ENCODE results near the gene ZMAT5. TPM values are rescaled to one million over a fixed set of nuclear protein-coding genes. Genes with fewer than 3 reads are reported as not detected.
A peak's percentile ranks its signal among the peaks of the same experiment; 100 is the strongest.

The ZMAT5 gene
- total and polyA plus RNA-seq, 2 donors from 2014 or later: 21.3 to 47.7 TPM

GRCh38 chr22:29782061-29782845, 15.4 kb upstream of the ZMAT5 start:
- Histone ChIP-seq H3K9ac (ENCODE audit: low read length in 3 of 3) (no peak overlapping the region), H3K4me1 (ENCODE audit: control insufficient read depth in 2 of 3, insufficient read depth in 2 of 3, low read depth in 1 of 3, low read length in 3 of 3) (peaks cover 0 to 7% (median 0%) of the 10 kb centered on the region in 3 donors), H3K36me3 (ENCODE audit: control insufficient read depth in 2 of 3, insufficient read depth in 3 of 3, low read length in 3 of 3) (no peaks in the 10 kb centered on the region), H3K27ac (ENCODE audit: low read depth in 2 of 2, low read length in 2 of 2) (no peak overlapping the region), H3K9me3 (ENCODE audit: control insufficient read depth in 2 of 3, insufficient read depth in 1 of 3, low read length in 3 of 3) (no peaks in the 10 kb centered on the region), H3K4me3 (ENCODE audit: low read length in 3 of 3) (no peak overlapping the region), H3K27me3 (ENCODE audit: control insufficient read depth, insufficient read depth, low read length) (no peaks in the 10 kb centered on the region)
- DNase-seq (no peak), FAIRE-seq (no peak)
- intact Hi-C loops (cut with DNase I): no loop called here
- TF ChIP-seq, protein P1, sequence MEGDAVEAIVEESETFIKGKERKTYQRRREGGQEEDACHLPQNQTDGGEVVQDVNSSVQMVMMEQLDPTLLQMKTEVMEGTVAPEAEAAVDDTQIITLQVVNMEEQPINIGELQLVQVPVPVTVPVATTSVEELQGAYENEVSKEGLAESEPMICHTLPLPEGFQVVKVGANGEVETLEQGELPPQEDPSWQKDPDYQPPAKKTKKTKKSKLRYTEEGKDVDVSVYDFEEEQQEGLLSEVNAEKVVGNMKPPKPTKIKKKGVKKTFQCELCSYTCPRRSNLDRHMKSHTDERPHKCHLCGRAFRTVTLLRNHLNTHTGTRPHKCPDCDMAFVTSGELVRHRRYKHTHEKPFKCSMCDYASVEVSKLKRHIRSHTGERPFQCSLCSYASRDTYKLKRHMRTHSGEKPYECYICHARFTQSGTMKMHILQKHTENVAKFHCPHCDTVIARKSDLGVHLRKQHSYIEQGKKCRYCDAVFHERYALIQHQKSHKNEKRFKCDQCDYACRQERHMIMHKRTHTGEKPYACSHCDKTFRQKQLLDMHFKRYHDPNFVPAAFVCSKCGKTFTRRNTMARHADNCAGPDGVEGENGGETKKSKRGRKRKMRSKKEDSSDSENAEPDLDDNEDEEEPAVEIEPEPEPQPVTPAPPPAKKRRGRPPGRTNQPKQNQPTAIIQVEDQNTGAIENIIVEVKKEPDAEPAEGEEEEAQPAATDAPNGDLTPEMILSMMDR (IDR thresholded peaks at IDR 0.05; ENCODE audit: borderline replicate concordance, extremely low read depth, insufficient read depth): no peak

DNA sequence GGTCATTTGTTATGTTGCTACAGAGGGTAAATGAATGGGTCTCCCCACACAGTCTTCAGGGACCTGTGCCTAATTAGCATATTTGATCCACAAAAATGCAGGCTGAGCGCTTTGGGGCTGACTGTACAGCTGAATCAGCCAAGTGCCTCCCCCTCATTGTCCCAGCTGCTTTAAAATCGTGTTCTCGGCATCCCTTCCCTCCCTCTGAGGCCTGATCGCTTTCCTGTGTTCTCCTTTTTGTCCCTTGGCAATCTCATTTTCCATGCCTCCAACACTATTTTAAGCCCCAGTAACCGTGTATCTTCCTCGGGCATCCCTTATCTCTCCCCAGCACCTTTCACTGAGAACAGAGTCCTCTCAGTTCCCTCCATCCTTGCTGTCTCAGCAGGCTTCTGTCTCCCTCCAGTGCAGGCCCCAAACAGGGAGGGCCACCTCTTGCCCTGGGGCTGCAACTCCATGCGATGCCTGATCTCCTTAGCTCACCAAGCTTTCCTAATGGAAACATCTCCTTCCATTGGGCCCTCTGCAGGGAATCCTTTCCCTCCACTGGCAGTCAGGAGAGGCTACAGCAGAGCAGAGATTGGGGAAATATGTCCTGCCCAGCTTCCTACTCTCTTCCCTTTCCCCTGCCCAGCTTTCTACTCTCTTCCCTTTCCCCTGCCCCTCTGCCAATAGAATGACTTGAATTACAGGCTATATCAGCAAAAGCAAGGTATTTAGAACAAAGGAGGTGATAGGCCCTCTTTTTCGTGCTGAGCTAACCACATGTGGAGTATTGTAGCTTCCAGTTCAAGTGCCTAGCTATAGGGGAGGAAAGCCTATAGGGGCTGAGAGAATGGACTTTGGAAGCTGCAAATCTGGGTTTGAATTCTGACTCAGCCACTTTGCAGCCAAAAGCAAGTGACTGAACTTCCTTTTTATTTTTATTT, 14.2 kb upstream of the ZMAT5 start:
- Histone ChIP-seq H3K4me3 (ENCODE audit: low read length in 3 of 3) (no peak overlapping the region), H3K9me3 (ENCODE audit: control insufficient read depth in 2 of 3, insufficient read depth in 1 of 3, low read length in 3 of 3) (no peaks in the 10 kb centered on the region), H3K36me3 (ENCODE audit: control insufficient read depth in 2 of 3, insufficient read depth in 3 of 3, low read length in 3 of 3) (no peaks in the 10 kb centered on the region), H3K27ac (ENCODE audit: low read depth in 2 of 2, low read length in 2 of 2) (peak overlapping the region in 1 of 2 donors; percentile 36), H3K27me3 (ENCODE audit: control insufficient read depth, insufficient read depth, low read length) (no peaks in the 10 kb centered on the region), H3K4me1 (ENCODE audit: control insufficient read depth in 2 of 3, insufficient read depth in 2 of 3, low read depth in 1 of 3, low read length in 3 of 3) (peaks cover 0 to 7% (median 0%) of the 10 kb centered on the region in 3 donors), H3K9ac (ENCODE audit: low read length in 3 of 3) (no peak overlapping the region)
- intact Hi-C loops (cut with DNase I): no loop called here
- TF ChIP-seq, protein P1 (IDR thresholded peaks at IDR 0.05; ENCODE audit: borderline replicate concordance, extremely low read depth, insufficient read depth): no peak
- FAIRE-seq (no peak), DNase-seq (peak in 2 of 5 donors; percentile 18 to 53)

GRCh38 chr22:29780220-29780619, 13.4 kb upstream of the ZMAT5 start:
- H3K27ac ChIP-seq (ENCODE audit: low read depth in 2 of 2, low read length in 2 of 2): no peak overlapping the region
- H3K9ac ChIP-seq (ENCODE audit: low read length in 3 of 3): no peak overlapping the region
- TF ChIP-seq, protein P1 (IDR thresholded peaks at IDR 0.05; ENCODE audit: borderline replicate concordance, extremely low read depth, insufficient read depth): no peak
- no peaks in the 10 kb centered on the region for H3K9me3 ChIP-seq (ENCODE audit: control insufficient read depth in 2 of 3, insufficient read depth in 1 of 3, low read length in 3 of 3)
- no peaks in the 10 kb centered on the region for H3K27me3 ChIP-seq (ENCODE audit: control insufficient read depth, insufficient read depth, low read length)
- DNase-seq (no peak), FAIRE-seq (no peak)
- H3K36me3 ChIP-seq (ENCODE audit: control insufficient read depth in 2 of 3, insufficient read depth in 3 of 3, low read length in 3 of 3): no peaks in the 10 kb centered on the region
- H3K4me1 ChIP-seq (ENCODE audit: control insufficient read depth in 2 of 3, insufficient read depth in 2 of 3, low read depth in 1 of 3, low read length in 3 of 3): peaks cover 0 to 7% (median 0%) of the 10 kb centered on the region in 3 donors
- H3K4me3 ChIP-seq (ENCODE audit: low read length in 3 of 3): no peak overlapping the region
- intact Hi-C loops (cut with DNase I): no loop called here
